ELF-1 (cell line): ENCODE measurements around the gene TRIM37.

Experiments
- DNase-seq: peaks from one replicate; pipeline ENCODE4 v3.0.0-alpha.2; 2016; ENCODE audit warnings: low read depth, low spot score

TRIM37 gene

DNA sequence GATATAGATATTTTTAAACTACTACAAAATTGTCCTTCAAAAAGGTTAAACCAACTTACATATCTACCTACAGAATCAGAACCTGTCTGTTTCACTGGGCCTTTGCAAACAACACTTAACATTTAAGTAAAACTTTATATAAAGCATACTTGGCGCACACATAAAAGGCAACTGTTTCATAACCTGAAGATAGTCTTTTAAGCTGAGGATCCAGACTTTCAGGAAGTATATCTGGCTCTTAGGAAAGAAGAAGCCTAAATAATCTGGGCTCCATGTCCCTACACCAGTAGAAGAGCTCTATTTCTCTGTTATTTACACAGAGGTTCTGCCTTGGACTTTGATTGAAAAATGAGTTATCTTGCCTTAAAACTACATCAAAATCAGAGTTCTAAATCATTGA, 75.9 kb downstream of the TRIM37 start:
- DNase-seq = no peak

- no peak for DNase-seq
These were observed 78.4 kb downstream of the TRIM37 start for GRCh38 chr17:59028328-59028727.

GRCh38 chr17:59027750-59028149, 78.9 kb downstream of the TRIM37 start:
- DNase-seq = no peak

GRCh38 chr17:59026176-59026939, 80.3 kb downstream of the TRIM37 start:
- DNase-seq = no peak

- no peak for DNase-seq
These were observed 81.8 kb downstream of the TRIM37 start for GRCh38 chr17:59024916-59025315.

DNA sequence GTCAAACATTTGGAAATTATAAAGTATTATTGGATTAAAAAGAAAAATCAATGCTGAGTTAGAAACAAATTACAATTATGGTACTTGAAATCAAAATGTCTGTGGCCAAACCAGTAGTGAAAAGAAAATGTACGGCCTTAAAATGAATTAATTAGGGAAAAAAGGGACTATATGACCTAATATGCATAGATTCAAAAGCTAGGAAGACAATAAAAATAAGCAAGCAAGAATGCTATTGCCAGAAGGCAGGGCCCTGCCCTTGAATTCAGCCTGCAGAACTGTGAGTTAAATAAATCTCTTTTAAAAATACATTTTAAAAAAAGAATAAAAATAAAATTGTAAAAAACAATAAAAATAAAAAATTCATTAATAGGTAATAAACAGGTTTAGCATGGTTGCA, 88.7 kb downstream of the TRIM37 start:
- DNase-seq = no peak

DNA sequence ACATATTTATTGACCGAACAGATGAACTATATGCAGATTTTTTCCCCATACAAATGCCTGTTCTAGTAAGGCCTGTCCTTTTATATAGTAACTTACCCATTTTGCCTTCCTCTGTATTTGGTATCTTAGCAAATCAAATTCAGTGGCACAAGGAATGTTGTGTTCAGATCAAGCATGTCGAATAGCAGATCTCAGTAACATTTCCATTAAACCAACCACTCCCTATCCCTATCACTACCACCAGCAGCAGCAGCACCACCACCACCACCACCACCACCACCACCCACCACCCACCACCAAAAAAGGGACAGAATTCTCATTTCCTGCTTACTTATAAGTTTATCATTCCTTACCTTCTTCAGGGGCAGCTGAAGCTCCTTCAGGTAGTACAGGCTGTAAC, 94.7 kb downstream of the TRIM37 start:
- DNase-seq = no peak

- DNase-seq = no peak
These were observed 96.7 kb downstream of the TRIM37 start for GRCh38 chr17:59010026-59010425.

GRCh38 chr17:59008737-59009136, 97.9 kb downstream of the TRIM37 start:
- DNase-seq = no peak

GRCh38 chr17:59007995-59008394, 98.7 kb downstream of the TRIM37 start:
- DNase-seq = no peak

- DNase-seq = peak; percentile 62
These were observed 102.2 kb downstream of the TRIM37 start for GRCh38 chr17:59004338-59005111.

GRCh38 chr17:59003860-59004259, 102.8 kb downstream of the TRIM37 start:
- no peak for DNase-seq

DNA sequence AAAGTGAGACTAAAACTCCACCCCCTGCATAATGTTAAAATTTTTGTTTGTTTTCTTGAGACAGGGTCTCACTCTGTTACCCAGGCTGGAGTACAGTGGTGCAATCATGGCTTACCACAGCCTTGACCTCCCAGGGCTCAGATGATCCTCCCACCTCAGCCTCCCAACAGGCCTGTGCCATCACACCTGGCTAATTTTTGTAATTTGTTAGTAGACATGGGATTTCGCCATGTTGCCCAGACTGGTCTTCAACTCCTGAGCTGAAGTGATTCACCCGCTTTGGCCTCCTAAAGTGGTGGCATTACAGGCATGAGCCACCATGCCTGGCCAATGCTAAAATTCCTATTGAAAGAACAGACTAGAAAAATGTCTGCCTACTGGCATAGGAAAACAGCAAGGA, 103.8 kb downstream of the TRIM37 start:
- no peak for DNase-seq

DNA sequence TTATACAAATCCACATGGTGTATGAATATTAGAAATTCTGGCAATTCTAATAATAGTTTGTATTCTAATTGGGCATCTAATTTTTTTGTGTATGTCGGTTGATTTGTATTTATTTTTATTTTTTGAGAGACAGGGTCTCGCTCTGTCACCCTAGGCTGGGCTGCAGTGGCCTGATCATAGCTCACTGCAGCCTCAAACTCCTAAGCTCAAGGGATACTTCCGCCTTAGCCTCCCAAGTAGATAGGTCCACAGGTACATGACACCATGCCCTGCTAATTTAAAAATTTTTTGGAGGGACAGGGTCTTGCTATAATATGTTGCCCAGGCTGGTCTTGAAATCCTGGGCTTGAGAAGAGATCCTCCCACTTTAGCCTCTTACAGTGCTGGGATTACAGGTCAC, 104.6 kb downstream of the TRIM37 start:
- DNase-seq = no peak

DNA sequence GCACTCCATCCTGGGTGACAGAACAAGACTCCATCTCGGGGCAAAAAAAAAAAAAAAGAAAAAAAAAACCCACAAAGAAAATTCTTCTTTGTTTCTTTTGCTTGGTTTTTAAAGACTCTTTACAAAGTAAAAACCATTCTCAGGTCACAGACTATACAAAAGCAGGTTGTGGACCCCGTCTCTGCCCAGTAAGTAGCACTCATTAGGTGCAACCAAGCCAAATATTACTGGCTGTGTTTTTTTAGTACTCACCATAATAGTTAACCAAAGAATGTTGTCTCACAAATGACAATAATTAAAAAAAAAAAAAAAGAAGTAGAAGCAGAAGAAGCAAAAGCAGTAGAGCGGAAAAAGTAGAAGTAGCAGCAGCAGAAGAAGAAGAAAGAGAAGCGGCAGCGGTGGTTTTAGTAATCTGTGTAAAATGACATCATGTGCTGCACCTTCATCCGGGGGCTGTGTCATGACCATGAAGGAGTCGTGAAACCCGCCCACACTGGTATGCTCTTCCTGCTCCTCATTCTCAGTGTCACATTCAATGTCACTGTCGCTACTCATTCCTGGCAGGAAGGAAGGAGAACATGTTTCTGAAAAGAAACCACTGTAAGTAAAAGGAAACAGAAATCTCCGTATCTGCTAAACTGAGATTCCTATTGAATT, 105.4 kb downstream of the TRIM37 start:
- no peak for DNase-seq

DNA sequence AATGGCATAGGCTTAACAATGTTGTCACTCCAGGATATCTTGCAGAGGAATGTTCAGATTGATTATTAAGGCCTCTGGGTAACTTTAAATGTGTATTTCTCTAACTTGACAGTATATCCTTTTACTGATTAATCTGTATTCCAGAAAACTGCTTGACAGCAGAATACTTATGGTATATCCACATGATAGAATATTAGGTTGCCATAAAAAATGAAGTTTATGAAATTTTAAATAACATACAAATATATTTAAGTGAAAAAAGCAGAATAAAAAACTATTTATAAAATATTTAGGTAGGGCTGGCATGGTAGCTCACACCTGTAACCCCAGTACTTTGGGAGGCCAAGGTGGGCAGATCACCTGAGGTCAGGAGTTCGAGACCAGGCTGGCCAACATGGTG, 106.7 kb downstream of the TRIM37 start:
- DNase-seq = no peak

DNA sequence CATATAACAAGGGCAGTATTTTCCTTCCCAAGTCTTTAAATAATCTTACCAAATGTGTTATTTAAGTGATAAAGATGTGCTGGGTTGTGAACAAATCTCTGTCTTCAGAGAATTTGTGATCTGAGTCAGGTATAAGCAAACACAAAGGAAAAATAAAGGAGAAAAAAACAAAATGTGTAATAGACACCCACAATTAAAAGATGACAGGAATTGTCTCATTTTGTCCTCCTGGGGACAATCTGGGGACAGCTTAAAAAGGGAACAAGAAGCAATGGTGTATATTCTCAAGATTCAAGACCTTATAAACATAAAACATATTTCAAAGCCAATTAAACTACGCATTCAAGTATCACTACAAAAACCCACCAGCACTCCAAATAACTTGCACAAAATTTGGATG, 107.2 kb downstream of the TRIM37 start:
- no peak for DNase-seq

- DNase-seq = no peak
These were observed 107.8 kb downstream of the TRIM37 start for GRCh38 chr17:58998871-58999270.

DNA sequence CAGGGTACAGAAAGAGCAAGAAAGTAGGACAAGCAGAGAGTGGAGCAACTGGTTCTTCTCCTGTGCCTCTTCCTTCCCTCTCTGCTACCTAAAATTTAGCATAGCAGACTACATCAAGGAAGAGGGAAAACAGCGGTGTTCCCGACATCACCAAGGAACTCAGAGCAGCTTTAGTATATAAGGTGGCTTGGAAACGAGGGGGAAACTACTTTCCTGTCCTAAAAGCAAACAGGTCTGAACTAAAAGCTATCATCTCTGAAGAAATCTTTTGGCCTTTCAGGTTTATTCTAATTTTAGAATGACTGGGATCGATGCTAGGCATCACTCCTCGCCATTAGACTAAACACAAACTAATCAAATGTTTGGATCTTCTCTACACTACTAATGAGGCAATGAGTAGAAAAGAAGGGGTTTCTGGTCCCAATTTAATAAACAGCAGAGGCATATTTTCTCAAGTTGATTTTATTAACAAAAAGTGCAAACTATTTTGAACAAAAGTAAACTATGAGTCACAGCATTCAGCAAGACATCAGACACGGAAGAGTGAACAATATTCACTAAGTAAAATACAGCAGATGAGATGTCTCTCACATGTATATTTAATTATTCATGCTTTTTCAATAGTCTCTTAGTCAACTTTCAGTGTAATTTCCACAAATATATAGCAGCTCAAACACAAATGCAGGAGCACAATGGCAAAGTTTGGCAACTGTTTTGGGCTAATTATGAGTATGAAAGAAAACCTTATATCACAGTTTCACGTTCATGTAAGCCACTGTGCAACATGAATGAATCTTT, 108.7 kb downstream of the TRIM37 start:
- no peak for DNase-seq

- no peak for DNase-seq
These were observed 109.7 kb downstream of the TRIM37 start for GRCh38 chr17:58996968-58997367.

DNA sequence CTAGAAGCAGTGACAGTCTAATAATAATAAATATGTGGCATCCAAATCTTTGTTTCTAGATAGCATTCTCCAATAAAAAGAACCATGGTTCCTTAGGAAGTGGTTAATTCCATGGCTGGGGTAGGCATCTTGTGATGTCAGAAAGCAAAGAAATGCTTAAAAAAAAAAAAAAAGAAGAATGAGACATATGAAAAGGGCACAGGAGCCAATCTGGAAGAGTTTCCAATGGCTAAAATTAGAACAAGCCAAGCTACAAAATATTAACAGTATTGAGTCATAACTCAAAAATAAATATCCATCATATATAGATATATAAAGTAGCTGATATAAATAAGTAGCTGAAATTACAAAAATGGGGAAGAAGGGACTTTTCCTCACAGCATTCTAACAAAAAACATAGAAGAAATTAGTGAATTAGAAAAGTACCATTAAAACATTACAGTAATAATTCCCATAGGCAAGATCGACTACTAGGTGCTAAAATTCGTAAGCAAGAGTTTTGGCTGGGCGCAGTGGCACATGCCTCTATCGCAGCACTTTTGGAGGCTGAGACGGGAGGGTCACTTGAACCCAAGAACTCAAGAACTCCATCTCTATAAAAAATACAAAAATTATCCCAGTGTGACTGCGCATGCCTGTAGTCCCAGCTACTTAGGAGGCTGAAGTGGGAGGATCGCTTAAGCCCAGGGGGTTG, 111.3 kb downstream of the TRIM37 start:
- DNase-seq = no peak
